Measurements from ENCODE around the gene FBXW9. TPM values are rescaled to one million over a fixed set of nuclear protein-coding genes. Genes with fewer than 3 reads are reported as not detected.

FBXW9 gene
- total and polyA plus RNA-seq, 2 of the 13 experiments (the other 11 are each of a cell fraction or from before 2014, with no cell fraction given) = 5.7 to 6.1 TPM

GRCh38 chr19:12696366-12697335, at the start of gene FBXW9 (continued):
- TF ChIP-seq ZBTB7A (CRISPR knock-in tag; IDR thresholded peaks at IDR 0.05) = 0 out of 2 replicates have a peak, but pooled peaks have one; percentile 14
- peak; percentile 99 for TF ChIP-seq CREM (IDR thresholded peaks at IDR 0.05)
- TF ChIP-seq CREM (CRISPR knock-in tag; IDR thresholded peaks at IDR 0.05) = peak; percentile 92
- peak; percentile 60; the same call in 1 of the 2 replicates for TF ChIP-seq ELK4 (CRISPR knock-in tag; IDR thresholded peaks at IDR 0.05; ENCODE audit: borderline replicate concordance)
- TF ChIP-seq NFKB2 (CRISPR knock-in tag; IDR thresholded peaks at IDR 0.05; ENCODE audit: borderline replicate concordance) = peak; percentile 70; the same call in 1 of the 2 replicates
- TF ChIP-seq ZNF207 (IDR thresholded peaks at IDR 0.05; ENCODE audit: borderline replicate concordance) = no peak
- TF ChIP-seq TFE3 (CRISPR knock-in tag; IDR thresholded peaks at IDR 0.05) = peak; percentile 41; the same call in 1 of the 2 replicates
- 0 out of 2 replicates have a peak, but pooled peaks have one; percentile 40 for TF ChIP-seq PRDM10 (CRISPR knock-in tag; IDR thresholded peaks at IDR 0.05; ENCODE audit: low read depth)
- peak; percentile 80 for TF ChIP-seq IKZF5 (CRISPR knock-in tag; IDR thresholded peaks at IDR 0.05)
- TF ChIP-seq ZNF614 (CRISPR knock-in tag; IDR thresholded peaks at IDR 0.05; ENCODE audit: borderline replicate concordance) = 0 out of 2 replicates have a peak, but pooled peaks have one; percentile 54
- TF ChIP-seq MAZ (IDR thresholded peaks at IDR 0.05; ENCODE audit: borderline replicate concordance, low read depth, low read length) = no peak
- peak; percentile 49; the same call in 1 of the 2 replicates for TF ChIP-seq MAZ (CRISPR knock-in tag; IDR thresholded peaks at IDR 0.05; ENCODE audit: low read depth)
- peak; percentile 81 for TF ChIP-seq SALL1 (CRISPR knock-in tag; IDR thresholded peaks at IDR 0.05)
- peak; percentile 28; the same call in 1 of the 2 replicates for TF ChIP-seq STAT6 (CRISPR knock-in tag; IDR thresholded peaks at IDR 0.05; ENCODE audit: borderline replicate concordance)
- peak; percentile 74; the same call in 1 of the 2 replicates for TF ChIP-seq ZNF563 (CRISPR knock-in tag; IDR thresholded peaks at IDR 0.05)
- TF ChIP-seq ZFP37 (CRISPR knock-in tag; IDR thresholded peaks at IDR 0.05; ENCODE audit: borderline replicate concordance) = peak; percentile 27; the same call in 1 of the 2 replicates
- TF ChIP-seq HNRNPUL1 (IDR thresholded peaks at IDR 0.05; ENCODE audit: low read depth, low read length) = no peak
